CD4-positive, alpha-beta T cell treated with Interleukin-4 for 1 hour (primary cell): ENCODE results near the gene TBX5.

Source experiments
- DNase-seq, 2 donors: peaks; one replicate each; pipeline ENCODE4 v3.0.0-alpha.2; 2020 to 2022

The TBX5 gene

GRCh38 chr12:114405519-114406271, at the start of gene TBX5:
Gene TBX5, minus strand, starts transcription at chr12:114406144. Its CDS starts 2,246 bp downstream, at chr12:114403898.
- DNase-seq: no peak

DNA sequence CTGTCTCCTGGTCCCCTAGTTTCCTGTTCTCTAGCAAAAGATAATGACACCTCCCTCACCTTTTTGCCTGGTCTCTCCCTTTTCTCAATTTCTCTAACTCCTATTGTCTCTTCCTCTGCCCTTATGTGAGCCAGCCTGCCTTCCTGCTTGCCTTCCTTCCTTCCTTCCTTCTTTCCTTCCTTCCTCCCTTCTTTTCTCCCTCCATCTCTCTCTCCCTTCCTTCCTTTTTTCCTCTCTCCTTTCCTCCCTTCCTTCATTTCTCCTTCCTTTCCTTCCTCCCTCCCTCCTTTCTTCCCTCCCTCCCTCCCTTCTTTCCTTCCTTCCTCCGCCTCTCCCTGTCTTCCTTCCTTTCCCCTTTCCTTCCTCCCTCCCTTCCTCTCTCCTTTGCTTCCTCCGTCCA, 45.7 kb upstream of the TBX5 start:
- no peak for DNase-seq

- DNase-seq: no peak
Measured at GRCh38 chr12:114450515-114451300, 44.8 kb upstream of the TBX5 start.

DNA sequence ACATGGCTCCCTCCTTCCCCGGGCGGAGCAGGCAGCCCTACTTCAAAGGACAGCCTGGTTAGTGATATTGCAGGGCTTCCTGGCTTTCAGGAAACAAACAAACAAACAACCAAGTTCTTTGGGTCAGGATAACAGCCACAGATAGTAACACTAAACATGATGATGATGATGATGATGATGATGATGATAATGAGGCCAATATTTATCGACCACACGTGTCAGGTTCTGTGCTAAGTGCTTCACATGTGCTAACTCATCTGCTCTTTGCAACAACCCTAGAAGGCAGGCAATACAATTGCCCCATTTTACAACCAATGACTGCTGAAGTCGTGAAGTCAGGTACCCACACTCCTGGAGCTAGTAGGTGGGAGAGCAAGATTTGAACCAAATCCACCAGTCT, 44.1 kb upstream of the TBX5 start:
- no peak for DNase-seq

DNA sequence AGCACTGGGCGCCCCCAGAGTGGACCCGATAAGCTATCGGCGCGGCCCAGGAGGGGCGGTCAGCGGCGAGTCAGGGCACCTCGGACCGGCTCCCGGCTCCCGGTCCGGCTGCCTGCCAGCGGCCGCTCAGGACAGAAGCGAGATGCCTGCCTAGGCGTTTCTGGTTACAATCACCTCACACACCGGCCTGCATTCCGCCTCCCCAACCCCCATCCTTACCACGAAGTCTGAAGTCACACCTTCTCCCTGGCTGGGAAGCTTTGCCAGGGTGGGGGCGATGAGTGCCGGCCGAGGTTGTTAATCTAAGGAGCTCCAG, 42.6 kb upstream of the TBX5 start:
- no peak for DNase-seq

GRCh38 chr12:114447799-114448617, 42.1 kb upstream of the TBX5 start:
- DNase-seq: no peak

DNA sequence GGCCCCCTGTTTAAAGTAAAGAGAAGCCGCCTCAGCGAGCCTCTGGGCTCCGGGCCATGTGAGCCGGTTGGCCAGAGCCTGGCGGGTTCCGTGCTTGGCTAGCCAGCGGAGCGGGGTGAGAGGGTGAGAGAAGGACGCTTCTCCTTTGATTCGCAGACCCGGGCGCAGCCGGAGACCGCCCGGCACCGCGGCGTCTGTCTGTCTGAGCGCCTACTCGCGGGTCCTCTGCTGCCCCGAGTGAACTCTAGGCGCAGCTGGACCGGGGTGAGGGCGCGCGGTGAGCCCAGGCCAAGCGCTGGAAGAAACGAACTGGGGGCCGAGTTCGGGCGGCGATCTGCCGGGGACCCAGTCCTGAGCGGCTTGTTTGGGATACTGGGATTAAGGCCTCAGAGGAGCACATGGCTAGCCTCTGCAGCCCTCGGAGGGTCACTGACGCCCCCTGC, 41.4 kb upstream of the TBX5 start:
- no peak for DNase-seq

GRCh38 chr12:114445401-114446323, 39.7 kb upstream of the TBX5 start:
- no peak for DNase-seq

DNA sequence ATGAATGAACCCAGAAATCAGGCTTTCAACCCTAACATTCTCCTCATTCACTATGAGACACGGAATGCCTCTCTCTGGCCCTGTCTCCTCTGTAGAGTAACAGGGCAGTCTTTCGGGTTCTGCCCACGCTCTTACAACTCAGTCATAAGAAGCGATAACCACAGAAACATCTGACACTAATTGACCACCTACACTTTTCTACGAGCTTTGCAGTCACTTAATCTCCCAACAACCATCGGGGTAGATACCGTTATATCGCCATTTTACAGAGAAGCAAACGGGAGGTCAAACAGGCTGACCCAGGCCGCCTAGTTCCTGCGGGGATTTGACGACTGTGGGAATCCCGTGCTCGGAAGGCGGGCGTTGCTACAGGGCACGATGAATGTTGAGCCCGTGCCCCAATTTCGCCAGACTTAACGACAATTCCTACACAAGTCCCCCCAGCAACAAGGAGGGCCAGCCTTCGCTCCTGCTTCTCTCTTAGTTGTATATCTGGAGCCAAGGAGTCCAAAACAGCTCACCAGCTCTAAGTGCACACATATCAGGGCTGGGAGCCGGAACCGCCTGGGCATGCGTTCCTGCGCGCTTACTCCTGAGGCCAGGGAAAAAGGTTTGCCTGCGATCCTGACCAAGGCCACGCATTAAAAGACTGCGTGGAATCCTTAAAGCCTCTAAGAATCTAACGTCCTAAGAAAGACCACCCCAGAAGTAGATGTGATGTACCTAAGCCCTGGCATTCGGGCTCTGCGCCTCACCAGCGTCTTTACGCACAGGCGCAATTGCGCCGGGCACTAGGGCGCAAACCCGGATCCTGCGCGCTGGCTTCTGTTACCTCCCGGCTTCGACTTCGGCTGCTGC, 38.7 kb upstream of the TBX5 start:
- no peak for DNase-seq

DNA sequence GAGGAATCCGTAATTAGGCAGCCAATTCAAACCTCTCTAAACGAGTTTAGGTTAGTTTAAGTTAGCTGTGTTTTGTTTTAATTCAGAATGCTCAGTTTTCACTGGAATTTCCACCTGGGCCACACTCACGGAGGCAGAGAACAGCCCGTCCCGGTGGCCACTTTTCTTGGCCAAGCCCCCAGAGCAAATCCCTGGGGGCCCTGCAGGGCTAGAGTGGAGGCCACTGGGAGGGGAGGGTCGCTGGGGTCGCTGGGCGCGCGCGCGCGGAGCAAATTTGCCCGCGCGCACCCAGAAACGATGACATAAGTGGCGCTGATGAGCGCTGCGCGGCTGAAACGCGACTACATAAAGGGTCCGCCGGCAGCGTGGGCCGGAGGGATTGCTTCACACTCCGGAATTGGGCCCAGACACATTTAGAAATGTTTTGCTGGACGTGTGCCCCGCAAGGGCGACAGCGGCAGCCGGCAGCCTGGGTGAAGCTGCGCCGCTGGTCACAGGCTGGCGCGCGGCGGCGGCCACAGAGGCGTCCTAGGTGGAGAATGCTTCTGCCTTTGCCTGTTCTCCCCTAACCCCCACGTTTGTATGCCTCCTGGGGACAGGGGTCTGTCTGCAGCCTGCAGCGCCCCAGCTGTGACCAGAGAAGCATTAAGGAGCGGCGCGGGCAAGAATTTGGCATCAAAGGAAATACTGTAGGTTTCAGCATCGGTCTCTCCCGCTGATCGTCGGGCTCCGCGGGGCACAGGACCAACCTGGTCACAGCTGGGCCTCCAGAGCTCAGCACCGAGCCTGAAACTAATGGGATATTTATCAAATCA, 37.9 kb upstream of the TBX5 start:
- DNase-seq: no peak

DNA sequence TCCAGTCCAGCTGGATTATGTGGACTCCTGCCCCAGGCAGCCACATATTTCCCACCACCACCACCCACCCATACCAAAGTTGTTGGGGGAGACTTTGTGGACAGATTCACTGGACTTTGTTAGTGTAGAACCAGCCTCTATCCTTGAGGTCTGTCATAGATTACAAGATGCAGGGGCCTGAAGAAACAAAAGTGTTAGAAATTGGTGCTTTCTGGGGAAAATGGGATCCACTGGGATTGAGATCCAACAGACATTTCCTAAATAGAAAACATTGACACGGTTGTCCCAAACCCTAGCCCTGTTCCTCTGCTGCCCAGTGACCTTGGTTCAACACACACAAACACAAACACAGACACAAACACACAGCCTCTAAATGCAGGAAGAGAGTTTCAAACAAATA, 36.6 kb upstream of the TBX5 start:
- no peak for DNase-seq

DNA sequence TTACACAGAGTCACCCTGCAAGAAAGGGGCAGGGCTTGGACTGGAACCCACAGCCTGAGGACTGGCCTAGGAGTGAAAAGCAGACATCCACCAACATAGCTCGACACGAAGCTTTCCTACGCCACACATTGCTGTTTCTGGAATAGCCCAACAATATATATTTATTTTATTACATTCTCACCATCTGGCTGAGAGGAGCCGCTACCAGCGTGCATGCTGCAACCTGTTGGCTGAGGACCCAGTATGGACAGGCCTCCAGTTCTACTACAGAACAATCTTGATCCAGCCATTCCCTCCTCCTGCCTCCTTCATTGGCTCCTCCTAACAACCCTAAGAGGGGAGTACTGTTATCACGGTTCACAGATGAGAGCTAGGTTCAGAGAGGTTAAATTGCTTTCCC, 35.6 kb upstream of the TBX5 start:
- DNase-seq: no peak

DNA sequence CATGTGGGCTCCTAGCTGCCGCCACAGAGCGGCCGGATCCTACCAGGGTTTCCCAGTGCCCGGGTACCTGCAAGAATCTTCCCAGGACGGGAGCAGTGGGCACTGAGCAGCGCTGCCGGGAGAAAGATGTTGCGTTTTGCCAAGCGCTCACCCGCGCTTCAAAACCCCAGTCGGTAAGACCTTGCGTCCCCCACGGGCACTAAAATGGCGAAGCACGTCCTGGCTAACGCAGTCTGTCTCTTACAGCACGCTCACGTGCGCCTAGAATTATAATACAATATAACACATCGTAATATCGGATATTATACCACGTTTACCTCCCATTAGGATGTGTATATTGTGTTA, 35.1 kb upstream of the TBX5 start:
- DNase-seq: no peak

DNA sequence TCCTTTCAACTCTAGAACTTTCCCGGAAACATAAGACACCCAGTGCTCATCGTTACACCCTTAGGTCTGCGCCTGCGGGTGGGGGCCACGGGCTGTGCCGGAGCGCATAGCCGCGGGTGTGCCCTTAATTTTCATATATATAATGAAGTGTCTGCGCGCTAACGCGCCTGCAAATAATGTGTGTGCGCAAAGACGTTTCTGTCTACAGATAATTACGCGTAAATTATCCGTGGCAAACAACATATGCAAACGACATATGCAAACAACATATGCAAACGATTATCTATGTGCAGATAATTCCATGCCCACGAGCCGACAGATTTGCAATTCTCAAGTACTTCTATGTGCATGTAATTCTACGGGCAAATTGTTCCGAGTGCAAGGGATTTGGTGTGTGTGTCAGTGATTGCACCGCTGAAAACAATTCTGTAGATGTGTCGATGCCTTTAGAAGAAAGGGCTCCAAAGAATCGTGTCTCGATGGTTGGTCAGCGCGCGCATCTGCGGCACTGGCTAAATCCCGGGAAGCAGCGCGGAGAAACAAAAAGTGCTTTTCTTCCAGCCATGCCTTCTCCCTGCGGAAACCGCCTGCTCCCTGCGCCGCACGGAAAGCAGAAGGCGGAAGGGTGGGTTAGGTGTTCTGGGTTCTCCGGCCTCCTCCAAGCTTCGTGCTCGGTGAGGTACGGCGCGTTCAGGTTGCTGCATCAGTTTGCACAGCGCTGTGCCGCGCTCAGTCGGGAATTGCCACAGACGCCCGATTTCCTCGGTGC, 34.5 kb upstream of the TBX5 start:
- no peak for DNase-seq

- no peak for DNase-seq
Measured at GRCh38 chr12:114439817-114440216, 33.9 kb upstream of the TBX5 start.

- DNase-seq: no peak
Measured at GRCh38 chr12:114439261-114439683, 33.3 kb upstream of the TBX5 start.

- DNase-seq: no peak
Measured at GRCh38 chr12:114438635-114439256, 32.8 kb upstream of the TBX5 start.

- DNase-seq: no peak
Measured at GRCh38 chr12:114434341-114434740, 28.4 kb upstream of the TBX5 start.

DNA sequence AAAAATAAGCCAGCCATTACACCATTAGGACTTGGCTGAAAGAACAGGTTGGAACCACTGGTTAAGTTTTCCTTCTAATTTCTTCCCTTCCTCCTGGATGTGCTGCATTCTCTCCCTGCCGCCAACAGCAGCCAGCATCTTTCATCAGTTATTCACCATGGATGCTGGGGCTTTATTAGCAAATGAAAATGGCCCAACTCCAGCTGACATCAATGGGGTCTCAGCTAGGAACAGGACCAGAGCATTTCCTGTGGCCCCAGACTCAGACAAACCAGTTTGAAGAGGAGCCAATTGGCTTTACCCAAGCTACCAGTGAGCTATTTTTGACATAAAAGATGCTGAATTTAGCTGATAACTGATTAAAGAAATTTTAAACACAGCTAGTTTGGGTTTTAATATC, 26.0 kb upstream of the TBX5 start:
- DNase-seq: no peak
